ENCODE results near the gene AUNIP.

The AUNIP gene

GRCh38 chr1:25885602-25886001 is 26.3 kb upstream of the AUNIP start:
- no peak for DNase-seq

- DNase-seq: no peak
Measured at GRCh38 chr1:25881266-25881665, 22.0 kb upstream of the AUNIP start.

GRCh38 chr1:25880518-25880917 is 21.3 kb upstream of the AUNIP start:
- no peak for DNase-seq

GRCh38 chr1:25879675-25880074 is 20.4 kb upstream of the AUNIP start:
- DNase-seq: no peak

GRCh38 chr1:25878690-25879089 is 19.4 kb upstream of the AUNIP start:
- no peak for DNase-seq

GRCh38 chr1:25877155-25877554 is 17.9 kb upstream of the AUNIP start:
- no peak for DNase-seq

- no peak for DNase-seq
Measured at GRCh38 chr1:25876693-25877077, 17.4 kb upstream of the AUNIP start.

- DNase-seq: no peak
Measured at GRCh38 chr1:25875856-25876692, 16.8 kb upstream of the AUNIP start.

GRCh38 chr1:25875154-25875855 is 16.0 kb upstream of the AUNIP start, which contains the start of gene PAQR7:
PAQR7 (minus strand) TSS chr1:25875708; CDS start chr1:25863839, 11,869 bp downstream.
- DNase-seq: peak; percentile 65

- DNase-seq: no peak
Measured at GRCh38 chr1:25874635-25875153, 15.4 kb upstream of the AUNIP start.

GRCh38 chr1:25874209-25874608 is 15.0 kb upstream of the AUNIP start:
- DNase-seq: no peak

GRCh38 chr1:25873120-25873519 is 13.9 kb upstream of the AUNIP start:
- no peak for DNase-seq

GRCh38 chr1:25872713-25873112 is 13.5 kb upstream of the AUNIP start:
- DNase-seq: no peak

GRCh38 chr1:25871704-25872494 is 12.6 kb upstream of the AUNIP start:
- no peak for DNase-seq

- DNase-seq: no peak
Measured at GRCh38 chr1:25871086-25871703, 11.9 kb upstream of the AUNIP start.

- no peak for DNase-seq
Measured at GRCh38 chr1:25870614-25871013, 11.4 kb upstream of the AUNIP start.

GRCh38 chr1:25869909-25870606 is 10.8 kb upstream of the AUNIP start:
- no peak for DNase-seq

GRCh38 chr1:25867210-25867991 is 8.1 kb upstream of the AUNIP start:
- DNase-seq: no peak

GRCh38 chr1:25866288-25866687 is 7.0 kb upstream of the AUNIP start:
- DNase-seq: no peak

GRCh38 chr1:25864434-25864833 is 5.2 kb upstream of the AUNIP start:
- DNase-seq: no peak

Measured in cortex of kidney (tissue), 1 donor.